Ovary (tissue), 9 donors: ENCODE results near the gene SERPING1. TPM values are rescaled to one million over a fixed set of nuclear protein-coding genes. Genes with fewer than 3 reads are reported as not detected.
A peak's percentile ranks its signal among the peaks of the same experiment; 100 is the strongest.

Source experiments
- DNase-seq, 5 donors: peaks; one replicate each; pipeline ENCODE4 v3.0.0-alpha.2; 2019 to 2020
- H3K27ac ChIP-seq, 2 donors: fragments of 200-600 bp; one replicate each; pipeline versions ENCODE4 v1.5.1 to v1.8.0; 2019 to 2022
- H3K27me3 ChIP-seq: fragments of 200-600 bp; one replicate; pipeline ENCODE4 v1.8.0; 2022
- H3K36me3 ChIP-seq: fragments of 200-600 bp; sonication (generic); one replicate; pipeline ENCODE4 v1.5.1; 2019
- H3K4me1 ChIP-seq: one replicate; pipeline ENCODE4 v1.8.1; 2013; ENCODE audit warnings: mild to moderate bottlenecking, moderate library complexity; ENCODE audit not compliant: insufficient read depth
- H3K4me3 ChIP-seq: fragments of 200-600 bp; sonication (generic); one replicate; pipeline ENCODE4 v1.5.1; 2017
- H3K9me3 ChIP-seq, 2 donors: fragments of 200-600 bp in 1 of 2; sonication (generic) in 1 of 2; one replicate each; pipeline versions ENCODE4 v1.5.1 to v1.8.1; 2013 to 2019; ENCODE audit warnings: mild to moderate bottlenecking in 1 of 2, moderate library complexity in 1 of 2
- EP300 ChIP-seq: sonication (generic); formaldehyde crosslinking; IDR thresholded peaks from one replicate; pipeline ENCODE4 v1.6.1; 2017; ENCODE audit warnings: antibody characterized with exemption
- POLR2A ChIP-seq: fragments of 450-650 bp; IDR thresholded peaks from one replicate; pipeline ENCODE4 v1.6.1; 2017; ENCODE audit warnings: antibody characterized with exemption, mild to moderate bottlenecking, moderate library complexity
- WGBS, 3 donors: extraction: QIAGEN DNeasy Blood & Tissue Kit in 1 of 3; methylation state at CpG; one replicate each; pipeline versions ENCODE4 v1.1.5 to v1.1.7; 2013 to 2017; 5-methylcytosine and 5-hydroxymethylcytosine counted together
- intact Hi-C, 4 donors: fragments of 100-400 bp; cut with DNase I; formaldehyde crosslinking; loops; one replicate each; pipeline versions ENCODE4 v1.11.0 to v1.15.1; 2022 to 2023
- polyA plus RNA-seq, 2 donors: library from polyadenylated mRNA; stranded (reverse); fragments of 200-250 nt in 1 of 2; fragments of 350-450 nt in 1 of 2; fragmentation: Illumina TruSeq in 1 of 2; extraction: RNeasy Lipid Tissue Mini Kit (QIAGEN cat#74804) in 1 of 2; gene quantifications; one replicate each; pipeline ENCODE4 v1.2.3, GENCODE V29; 2013 to 2014
- total RNA-seq, 7 donors: library from RNA; depleted of rRNA in 2 of 7; stranded (reverse); fragments of >200 nt in 2 of 7; fragmentation: NEBNext Ultra II Directional in 3 of 7; extraction: Animal tissue kit (Norgen Biotek cat#: 25700) in 3 of 7; gene quantifications; one replicate each; pipeline versions ENCODE4 v1.1.0 to v1.2.4, GENCODE V29; 2016 to 2023
- TF ChIP-seq, protein P1 (sequence below), 3 donors: fragments of 450-650 bp in 2 of 3; fragments of 200-600 bp in 1 of 3; IDR thresholded peaks; one replicate each; pipeline versions ENCODE4 v1.5.1 to v1.8.0; 2016 to 2022; ENCODE audit warnings: antibody characterized with exemption in 3 of 3, mild to moderate bottlenecking in 1 of 3
- donor health status: DM: no; HTN: no; CAD: no; lungs with moderate emphysema.
- donor health status: DM: no; HTN: no; CAD: no.
- donor health status: Bipolar disorder and iron deficiency.
- donor health status: DM: yes; HTN: yes; CAD: no.
- donor health status: DM: no; HTN: no; CAD: no.
- donor health status: DM: yes; HTN: yes; CAD: no.

The SERPING1 gene
- total and polyA plus RNA-seq, 9 donors, result 454 to 2,358 (median 729) TPM

DNA sequence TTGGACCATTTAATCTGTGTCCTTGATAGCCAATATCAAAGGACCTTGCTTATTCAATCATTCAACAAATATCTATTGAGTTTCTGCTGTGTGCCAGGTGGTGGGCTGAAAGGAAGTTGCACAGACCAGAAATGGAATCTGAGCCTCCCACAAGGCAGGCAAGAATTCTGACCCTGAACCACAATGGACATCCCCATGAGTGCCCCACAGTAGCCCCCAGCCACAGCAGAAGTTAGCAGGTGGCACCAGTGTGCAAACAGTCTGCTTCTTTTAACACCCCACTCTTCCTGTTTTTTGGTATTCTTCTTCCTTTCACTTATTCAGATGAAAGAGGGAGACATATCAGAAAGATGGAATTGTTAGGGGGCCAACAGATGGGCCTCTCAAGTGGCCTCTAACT lies 12.2 kb upstream of the SERPING1 start:
- H3K36me3 ChIP-seq, result no peaks in the 10 kb centered on the region
- no peaks in the 10 kb centered on the region for H3K27me3 ChIP-seq
- no peaks in the 10 kb centered on the region for H3K9me3 ChIP-seq
- no peak overlapping the region for H3K27ac ChIP-seq
- no peaks in the 10 kb centered on the region for H3K4me1 ChIP-seq
- no peak for DNase-seq
- no peak overlapping the region for H3K4me3 ChIP-seq
- intact Hi-C loops, result no loop called here
- TF ChIP-seq POLR2A (no peak), EP300 (no peak)
- TF ChIP-seq, protein P1, sequence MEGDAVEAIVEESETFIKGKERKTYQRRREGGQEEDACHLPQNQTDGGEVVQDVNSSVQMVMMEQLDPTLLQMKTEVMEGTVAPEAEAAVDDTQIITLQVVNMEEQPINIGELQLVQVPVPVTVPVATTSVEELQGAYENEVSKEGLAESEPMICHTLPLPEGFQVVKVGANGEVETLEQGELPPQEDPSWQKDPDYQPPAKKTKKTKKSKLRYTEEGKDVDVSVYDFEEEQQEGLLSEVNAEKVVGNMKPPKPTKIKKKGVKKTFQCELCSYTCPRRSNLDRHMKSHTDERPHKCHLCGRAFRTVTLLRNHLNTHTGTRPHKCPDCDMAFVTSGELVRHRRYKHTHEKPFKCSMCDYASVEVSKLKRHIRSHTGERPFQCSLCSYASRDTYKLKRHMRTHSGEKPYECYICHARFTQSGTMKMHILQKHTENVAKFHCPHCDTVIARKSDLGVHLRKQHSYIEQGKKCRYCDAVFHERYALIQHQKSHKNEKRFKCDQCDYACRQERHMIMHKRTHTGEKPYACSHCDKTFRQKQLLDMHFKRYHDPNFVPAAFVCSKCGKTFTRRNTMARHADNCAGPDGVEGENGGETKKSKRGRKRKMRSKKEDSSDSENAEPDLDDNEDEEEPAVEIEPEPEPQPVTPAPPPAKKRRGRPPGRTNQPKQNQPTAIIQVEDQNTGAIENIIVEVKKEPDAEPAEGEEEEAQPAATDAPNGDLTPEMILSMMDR (IDR thresholded peaks at IDR 0.05), result no peak

DNA sequence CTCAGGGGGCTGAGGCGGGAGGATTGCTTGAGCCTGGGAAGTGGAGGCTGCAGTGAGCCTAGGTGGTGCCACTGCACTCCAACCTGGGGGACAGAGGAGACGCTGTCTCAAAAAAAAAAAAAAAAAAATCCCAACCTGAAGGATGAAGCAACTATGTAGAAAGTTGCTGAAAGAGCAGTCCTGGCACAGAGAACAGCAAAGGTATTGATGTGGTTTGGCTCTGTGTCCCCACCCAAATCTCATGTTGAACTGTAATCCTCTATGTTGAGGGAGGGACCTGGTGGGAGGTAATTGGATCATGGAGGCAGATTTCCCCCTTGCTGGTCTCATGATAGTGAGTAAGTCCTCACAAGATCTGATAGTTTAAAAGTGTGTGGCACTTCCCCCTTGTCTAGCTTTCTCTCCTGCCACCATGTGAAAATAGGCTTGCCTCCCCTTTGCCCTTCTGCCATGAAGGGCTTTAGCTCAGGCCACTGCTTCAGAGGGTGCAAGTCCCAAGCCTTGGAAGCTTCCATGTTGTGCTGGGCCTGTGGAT lies 10.7 kb upstream of the SERPING1 start:
- Histone ChIP-seq H3K4me1 (no peaks in the 10 kb centered on the region), H3K36me3 (no peaks in the 10 kb centered on the region), H3K27me3 (no peaks in the 10 kb centered on the region), H3K4me3 (no peak overlapping the region), H3K9me3 (no peaks in the 10 kb centered on the region), H3K27ac (no peak overlapping the region)
- TF ChIP-seq POLR2A, result no peak
- TF ChIP-seq EP300, result no peak
- TF ChIP-seq, protein P1 (IDR thresholded peaks at IDR 0.05), result no peak
- intact Hi-C loops, result no loop called here
- DNase-seq, result no peak
- WGBS, 3 donors, result 48 to 50% (median 50%) methylated on average over 2 of the region's 2 CpGs

DNA sequence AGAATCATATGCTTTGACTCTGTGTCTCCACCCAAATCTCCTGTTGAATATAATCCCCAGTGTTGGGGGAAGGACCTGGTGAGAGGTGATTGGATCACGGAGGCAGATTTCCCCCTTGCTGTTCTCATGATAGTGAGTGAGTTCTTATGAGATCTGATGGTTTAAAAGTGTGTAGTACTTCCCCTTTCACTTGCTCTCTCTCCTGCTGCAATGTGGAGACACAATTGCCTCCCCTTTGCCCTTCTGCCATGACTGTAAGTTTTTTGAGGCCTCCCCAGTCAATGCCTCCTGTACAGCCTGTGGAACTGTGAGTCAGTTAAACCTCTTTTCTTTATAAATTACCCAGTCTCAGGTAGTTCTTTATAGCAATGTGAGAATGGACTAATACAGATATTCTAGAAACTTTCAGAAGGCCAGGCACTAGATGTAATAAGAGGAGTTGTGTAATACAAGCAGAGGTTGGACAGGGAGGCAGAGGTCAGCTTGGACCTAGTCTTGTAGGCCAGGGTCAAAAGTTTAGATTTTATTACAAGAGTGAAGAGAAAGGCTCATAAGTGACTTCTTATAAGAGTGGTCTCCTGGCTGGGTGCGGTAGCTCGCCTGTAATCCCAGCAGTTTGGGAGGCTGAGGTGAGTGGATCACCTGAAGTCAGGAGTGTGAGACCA lies 9.3 kb upstream of the SERPING1 start:
- no peak overlapping the region for H3K27ac ChIP-seq
- DNase-seq, result no peak
- TF ChIP-seq POLR2A (no peak), EP300 (no peak)
- TF ChIP-seq, protein P1 (IDR thresholded peaks at IDR 0.05), result no peak
- H3K27me3 ChIP-seq, result no peaks in the 10 kb centered on the region
- no peaks in the 10 kb centered on the region for H3K9me3 ChIP-seq
- H3K4me1 ChIP-seq, result no peaks in the 10 kb centered on the region
- H3K36me3 ChIP-seq, result no peaks in the 10 kb centered on the region
- intact Hi-C loops, result no loop called here
- 90 to 94% (median 92%) methylated on average over 3 of the region's 3 CpGs for WGBS, 3 donors
- no peak overlapping the region for H3K4me3 ChIP-seq

DNA sequence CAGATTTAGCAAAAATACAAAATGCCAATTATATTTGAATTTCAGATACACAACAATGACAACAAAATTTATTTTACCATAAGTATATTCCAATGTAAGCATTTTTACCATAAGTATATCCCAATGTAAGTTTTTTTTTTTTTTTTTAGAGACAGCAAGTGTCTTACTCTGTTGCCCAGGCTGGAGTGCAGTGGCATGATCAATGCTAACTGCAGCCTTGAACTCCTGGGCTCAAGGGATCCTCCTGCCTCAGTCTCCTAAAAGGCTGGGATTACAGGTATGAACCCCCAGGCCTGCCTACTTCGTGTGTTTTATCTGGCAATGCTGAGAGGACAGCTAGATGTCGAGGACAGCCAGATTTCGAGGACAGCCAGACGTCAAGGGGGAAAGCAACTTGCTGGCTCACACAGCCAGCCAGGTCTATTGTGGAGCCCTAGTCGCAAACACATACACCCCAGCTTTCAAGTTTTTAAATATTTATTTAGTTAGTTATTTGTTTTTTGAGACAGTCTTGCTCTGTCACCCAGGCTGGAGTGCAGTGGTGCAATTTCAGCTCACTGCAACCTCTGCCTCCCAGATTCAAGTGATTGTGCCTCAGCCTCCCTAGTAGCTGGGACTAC lies 1.1 kb upstream of the SERPING1 start:
- Histone ChIP-seq H3K4me1 (peaks cover 5% of the 10 kb centered on the region), H3K27me3 (no peaks in the 10 kb centered on the region), H3K4me3 (no peak overlapping the region), H3K27ac (peak overlapping the region in 1 of 2 donors; percentile 96), H3K9me3 (no peaks in the 10 kb centered on the region), H3K36me3 (no peaks in the 10 kb centered on the region)
- TF ChIP-seq POLR2A (no peak), EP300 (no peak)
- TF ChIP-seq, protein P1 (IDR thresholded peaks at IDR 0.05), result no peak
- 84 to 89% (median 85%) methylated on average over 5 of the region's 5 CpGs for WGBS, 3 donors
- DNase-seq, result peak in 1 of 5 donors; percentile 25
- intact Hi-C loops, result no loop called here
